GM12891 (cell line): Measurements from ENCODE around the gene DCP1B.

Experiments used
- PAX5 ChIP-seq: IDR thresholded peaks from 2 replicates; pipeline ENCODE4 v1.6.1; 2011; ENCODE audit warnings: low read length, moderate library complexity, mild to moderate bottlenecking; ENCODE audit not compliant: insufficient read depth, severe bottlenecking
- POLR2A ChIP-seq: IDR thresholded peaks from 2 replicates; pipeline ENCODE4 v1.6.1; 2011; ENCODE audit warnings: low read depth, low read length, control low read depth
- POLR2AphosphoS5 ChIP-seq: IDR thresholded peaks from 2 replicates; pipeline ENCODE4 v1.6.1; 2011; ENCODE audit warnings: low read depth, low read length, control low read depth
- POU2F2 ChIP-seq: IDR thresholded peaks from 2 replicates; pipeline ENCODE4 v1.6.1; 2011; ENCODE audit warnings: low read depth, mild to moderate bottlenecking, control low read depth, low read length, moderate library complexity
- SPI1 ChIP-seq: IDR thresholded peaks from 2 replicates; pipeline ENCODE4 v1.6.1; 2011; ENCODE audit warnings: low read depth, low read length, control low read depth
- TAF1 ChIP-seq: IDR thresholded peaks from 2 replicates; pipeline ENCODE4 v1.6.1; 2011; ENCODE audit warnings: low read depth, low read length, control low read depth

DNA sequence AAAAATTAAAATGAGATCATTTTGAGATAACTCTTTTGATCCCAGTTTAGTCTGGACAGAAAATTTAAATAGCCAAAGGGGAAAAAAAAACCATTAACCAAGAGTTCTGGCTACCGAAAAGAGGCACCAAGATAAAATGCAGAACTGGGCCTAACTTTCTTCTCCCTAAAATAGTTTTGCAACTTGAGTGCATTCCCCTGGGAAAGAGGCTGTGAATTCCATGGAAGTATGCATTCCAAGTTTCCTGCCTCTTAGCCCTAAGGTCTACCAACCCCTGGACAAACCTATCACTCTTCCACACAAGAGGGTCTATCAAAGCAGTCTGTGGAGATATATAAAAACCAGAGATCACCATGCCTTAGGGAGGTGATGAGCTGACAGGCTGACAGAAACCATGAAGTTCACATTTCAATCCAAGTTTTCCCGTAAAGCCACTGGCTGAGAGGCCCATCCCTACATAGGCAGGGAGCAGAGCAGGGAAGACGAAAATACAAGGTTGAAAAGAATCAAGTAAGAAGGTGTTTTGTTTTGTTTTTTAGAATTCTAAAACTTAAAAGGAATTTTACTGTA, 33.8 kb downstream of the DCP1B start:
- no peak for TF ChIP-seq POLR2A
- no peak for TF ChIP-seq SPI1
- TF ChIP-seq POLR2AphosphoS5, result no peak
- no peak for TF ChIP-seq POU2F2
- no peak for TF ChIP-seq TAF1
- no peak for TF ChIP-seq PAX5
